SKM-1 (cell line): Measurements from ENCODE around the gene GLP1R.

Experiments used
- DNase-seq: peaks from one replicate; lab custom pipeline; 2025; ENCODE audit not compliant: unreplicated experiment; lab: John Stamatoyannopoulos, UW

GLP1R gene

GRCh38 chr6:39061588-39061987, 13.0 kb downstream of the GLP1R start:
- no peak for DNase-seq

GRCh38 chr6:39062014-39062740, 13.6 kb downstream of the GLP1R start:
- no peak for DNase-seq

GRCh38 chr6:39063526-39063925, 14.9 kb downstream of the GLP1R start:
- DNase-seq = no peak

GRCh38 chr6:39065561-39065960, 17.0 kb downstream of the GLP1R start:
- DNase-seq = no peak

- no peak for DNase-seq
Observed at GRCh38 chr6:39068391-39068790, 19.8 kb downstream of the GLP1R start.

GRCh38 chr6:39072830-39073229, 24.2 kb downstream of the GLP1R start:
- no peak for DNase-seq

- no peak for DNase-seq
Observed at GRCh38 chr6:39073471-39074355, 25.1 kb downstream of the GLP1R start.

- no peak for DNase-seq
Observed at GRCh38 chr6:39074486-39074885, 25.9 kb downstream of the GLP1R start.

GRCh38 chr6:39075010-39075686, 26.6 kb downstream of the GLP1R start:
- no peak for DNase-seq

GRCh38 chr6:39075807-39076622, 27.4 kb downstream of the GLP1R start:
- DNase-seq = no peak

GRCh38 chr6:39076623-39077535, 28.3 kb downstream of the GLP1R start:
- no peak for DNase-seq

GRCh38 chr6:39077882-39078594, 29.5 kb downstream of the GLP1R start:
- DNase-seq = no peak

- DNase-seq = no peak
Observed at GRCh38 chr6:39078695-39079094, 30.1 kb downstream of the GLP1R start.

GRCh38 chr6:39079197-39080125, 30.9 kb downstream of the GLP1R start:
- no peak for DNase-seq

- no peak for DNase-seq
Observed at GRCh38 chr6:39080246-39080875, 31.8 kb downstream of the GLP1R start.

- no peak for DNase-seq
Observed at GRCh38 chr6:39082310-39082709, 33.7 kb downstream of the GLP1R start.

- no peak for DNase-seq
Observed at GRCh38 chr6:39083231-39083634, 34.7 kb downstream of the GLP1R start.

GRCh38 chr6:39084506-39084905, 35.9 kb downstream of the GLP1R start:
- DNase-seq = no peak
